Myocyte (in vitro differentiated cells): Measurements from ENCODE around the gene GNA12. TPM values are rescaled to one million over a fixed set of nuclear protein-coding genes. Genes with fewer than 3 reads are reported as not detected.
"Not testable (repeated sequence)": the region's sequence is repeated elsewhere in the genome, so short reads cannot be mapped to it uniquely, and the experiment has no call there.

Source experiments
- DNase-seq: peaks from one replicate; pipeline ENCODE4 v3.0.0-alpha.2; 2012; ENCODE audit warnings: low read depth
- total RNA-seq: library from RNA; depleted of rRNA; stranded (reverse); fragments of >200 nt; gene quantifications from 2 replicates; pipeline ENCODE4 v1.2.3, GENCODE V29; 2014

The GNA12 gene
- total RNA-seq, 1 donor from 2014 or later, result 10.2 TPM

DNA sequence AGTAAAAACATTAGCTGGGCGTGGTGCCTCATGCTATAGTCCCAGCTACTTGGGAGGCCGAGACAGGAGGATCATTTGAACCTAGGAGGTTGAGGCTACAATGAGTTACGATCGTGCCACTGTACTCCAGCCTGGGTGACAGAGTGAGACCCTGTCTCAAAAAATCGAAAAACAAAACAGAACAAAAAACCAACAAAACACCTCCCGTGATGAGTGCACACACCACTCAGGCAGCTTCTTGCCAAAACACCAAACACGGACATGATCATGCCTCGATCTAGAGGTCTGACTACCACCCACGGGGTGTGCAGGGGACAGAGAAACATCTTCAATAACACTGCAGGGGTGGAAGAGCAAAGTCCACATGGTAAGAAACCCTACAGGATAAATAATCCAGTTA lies 111.7 kb downstream of the GNA12 start:
- DNase-seq, result no peak

DNA sequence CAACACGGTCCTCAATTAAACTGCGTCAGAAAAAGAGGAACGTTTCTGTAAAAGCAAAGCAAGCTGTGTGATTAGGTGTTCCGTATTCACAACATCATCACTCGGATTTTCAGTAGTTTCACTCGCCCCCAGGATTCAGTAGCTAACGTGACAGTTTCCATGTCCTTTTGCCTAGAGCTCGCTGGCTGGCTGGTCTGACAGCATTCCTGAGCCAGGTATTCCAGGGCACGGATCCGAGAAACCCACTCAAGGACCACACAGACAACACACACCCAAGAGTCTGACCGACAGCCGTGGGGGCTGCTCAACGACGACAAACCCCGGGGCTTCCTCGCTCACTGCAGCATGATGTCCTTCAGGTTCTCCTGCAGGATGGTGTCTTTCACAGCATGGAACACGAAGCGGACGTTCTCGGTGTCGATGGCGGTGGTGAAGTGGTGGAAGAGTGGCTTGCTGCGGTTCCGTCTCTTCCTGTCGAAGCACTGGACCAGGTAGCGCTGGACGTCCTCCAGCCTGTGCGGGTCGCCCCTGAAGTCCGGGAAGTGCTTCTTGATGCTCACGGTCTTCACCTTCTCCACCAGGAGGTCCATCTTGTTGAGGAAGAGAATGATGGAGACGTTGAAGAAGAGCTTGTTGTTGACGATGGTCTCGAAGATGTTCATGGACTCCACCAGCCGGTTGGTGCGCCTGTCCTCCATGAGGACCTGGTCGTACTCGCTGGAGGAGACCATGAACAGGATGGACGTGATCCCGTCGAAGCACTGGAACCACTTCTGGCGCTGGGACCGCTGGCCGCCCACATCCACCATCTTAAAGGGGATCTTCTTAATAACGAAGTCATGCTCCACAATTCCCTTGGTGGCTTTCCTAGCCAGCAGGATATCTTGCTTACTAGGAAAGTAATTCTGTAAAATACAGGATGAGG lies 113.0 kb downstream of the GNA12 start:
- DNase-seq, result no peak

DNA sequence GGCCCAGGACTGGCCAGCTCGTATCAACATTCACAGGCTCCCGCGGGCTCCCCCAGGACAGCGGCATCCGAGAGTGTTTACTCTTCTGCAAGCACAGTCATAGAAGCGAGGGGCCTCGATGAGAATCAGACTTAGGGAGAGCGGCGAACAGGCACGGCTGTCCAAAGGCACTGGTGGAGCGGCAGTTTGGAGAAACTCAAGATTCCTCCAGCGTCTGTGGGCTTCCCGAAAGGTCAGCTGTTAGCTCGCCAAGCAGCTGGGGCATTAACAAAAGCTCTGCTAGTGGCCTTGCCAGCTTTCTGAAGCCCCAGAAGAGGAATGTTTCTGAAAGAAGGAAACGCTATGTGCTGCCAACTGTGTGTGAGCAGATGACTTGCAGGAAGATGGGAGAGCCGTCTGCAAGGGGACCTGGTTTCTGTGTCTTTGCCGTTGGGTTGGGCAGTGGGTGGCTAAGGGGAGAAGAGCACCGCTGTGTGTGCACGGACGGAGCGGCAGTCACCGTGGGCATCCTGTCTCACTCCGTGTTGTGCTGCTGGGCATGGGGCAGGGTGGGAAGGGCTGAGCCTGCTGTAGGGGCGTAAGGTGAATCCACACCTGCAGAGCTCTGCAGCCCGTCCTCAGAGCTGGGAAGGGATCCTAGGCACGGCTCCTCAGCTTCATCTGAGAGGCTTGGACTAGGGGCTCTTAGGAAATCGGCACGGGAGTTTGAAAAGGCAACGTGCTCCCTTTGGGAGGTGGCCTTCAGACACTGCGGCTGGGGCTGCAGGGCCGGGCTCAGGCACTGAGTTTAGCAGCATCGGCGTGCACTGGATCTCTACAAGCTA lies 114.0 kb downstream of the GNA12 start:
- DNase-seq, result peak; percentile 98

DNA sequence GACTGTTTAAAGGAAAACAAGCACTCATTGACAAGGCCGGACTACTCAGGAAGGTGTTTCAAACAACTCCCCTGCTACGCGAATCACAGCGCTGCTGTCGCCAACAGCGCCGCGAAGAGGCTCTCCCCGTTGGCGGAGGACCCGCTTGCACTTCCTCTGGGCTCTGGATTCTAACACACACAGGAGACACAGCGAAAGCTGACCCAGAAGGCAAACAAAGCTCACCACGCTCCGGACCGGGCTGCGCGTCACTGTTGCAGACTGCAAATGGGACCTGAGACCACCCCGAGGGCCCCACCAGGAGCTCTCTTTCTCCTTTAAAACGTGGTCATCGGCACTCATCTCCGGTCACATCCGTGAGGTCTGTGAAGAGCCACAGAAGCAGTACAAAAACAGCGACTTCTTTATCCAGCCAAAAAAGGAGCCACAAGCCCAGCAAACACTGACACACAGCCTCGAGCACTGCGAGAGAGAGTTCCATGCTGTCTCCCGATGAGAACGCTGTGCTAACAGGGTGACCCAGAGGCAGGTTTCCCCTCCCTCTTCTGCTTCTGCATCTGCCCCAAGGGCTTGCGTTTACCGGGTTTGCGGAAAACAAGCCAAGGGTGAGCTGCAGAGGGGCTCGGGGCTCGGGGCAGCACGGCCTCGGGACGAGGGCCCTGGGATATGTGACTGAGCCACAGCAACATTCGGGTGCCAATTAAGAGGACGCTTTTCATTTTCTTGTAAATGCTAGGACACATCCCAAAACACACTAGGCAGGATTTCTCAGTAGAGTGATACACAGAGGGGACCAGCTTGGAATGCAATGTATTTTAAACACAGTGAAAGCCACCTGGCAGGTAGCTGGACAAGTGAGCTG lies 114.8 kb downstream of the GNA12 start:
- no peak for DNase-seq

DNA sequence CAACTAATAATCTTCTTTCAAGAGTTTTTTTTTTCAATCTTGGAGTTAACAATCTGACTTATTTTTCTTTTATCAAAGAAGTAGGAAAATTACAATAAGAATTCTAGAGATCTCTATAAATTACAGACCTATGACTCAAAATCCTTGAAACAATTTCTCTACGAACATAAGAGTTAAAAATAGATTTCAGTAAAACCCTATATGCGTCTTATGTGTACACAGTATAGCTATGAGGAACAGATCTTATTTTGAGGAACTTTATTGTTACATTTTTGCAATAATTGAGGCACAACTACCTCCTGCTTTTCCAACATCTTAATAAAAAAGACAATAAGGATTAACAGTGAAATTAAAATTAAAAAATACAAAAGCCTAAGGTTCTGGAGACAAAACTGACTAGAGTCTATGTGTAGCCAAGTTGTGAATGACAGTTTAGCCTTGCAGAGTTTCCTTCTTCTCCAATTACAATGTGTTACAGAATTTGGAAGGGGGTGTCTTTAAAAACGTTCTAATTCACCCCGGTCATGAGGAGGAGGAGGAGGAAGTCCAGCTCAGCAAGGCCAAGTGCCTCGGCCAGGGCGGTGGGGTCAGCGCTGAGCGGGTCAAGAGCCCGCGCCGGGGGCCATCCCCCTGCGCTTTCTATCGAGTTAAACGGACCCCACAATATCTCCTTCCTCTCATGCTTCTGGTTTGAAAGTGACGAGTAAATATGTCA lies 115.6 kb downstream of the GNA12 start:
- DNase-seq, result no peak

DNA sequence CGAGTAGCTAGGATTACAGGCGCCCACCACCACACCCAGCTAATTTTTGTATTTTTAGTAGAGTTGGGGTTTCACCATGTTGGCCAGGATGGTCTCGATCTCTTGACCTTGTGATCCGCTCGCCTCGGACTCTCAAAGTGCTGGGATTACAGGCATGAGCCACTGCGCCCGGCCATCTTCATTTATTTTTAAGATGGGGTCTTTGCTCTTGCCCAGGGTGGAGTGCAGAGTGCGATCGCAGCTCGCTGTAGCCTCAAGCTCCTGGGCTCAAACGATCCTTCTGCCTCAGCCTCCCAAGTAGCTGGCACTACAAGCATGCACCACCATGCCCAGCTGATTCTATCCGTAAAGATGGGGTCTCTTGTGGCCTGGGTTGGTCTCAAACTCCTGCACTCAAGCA lies 116.9 kb downstream of the GNA12 start:
- not testable (repeated sequence) for DNase-seq

DNA sequence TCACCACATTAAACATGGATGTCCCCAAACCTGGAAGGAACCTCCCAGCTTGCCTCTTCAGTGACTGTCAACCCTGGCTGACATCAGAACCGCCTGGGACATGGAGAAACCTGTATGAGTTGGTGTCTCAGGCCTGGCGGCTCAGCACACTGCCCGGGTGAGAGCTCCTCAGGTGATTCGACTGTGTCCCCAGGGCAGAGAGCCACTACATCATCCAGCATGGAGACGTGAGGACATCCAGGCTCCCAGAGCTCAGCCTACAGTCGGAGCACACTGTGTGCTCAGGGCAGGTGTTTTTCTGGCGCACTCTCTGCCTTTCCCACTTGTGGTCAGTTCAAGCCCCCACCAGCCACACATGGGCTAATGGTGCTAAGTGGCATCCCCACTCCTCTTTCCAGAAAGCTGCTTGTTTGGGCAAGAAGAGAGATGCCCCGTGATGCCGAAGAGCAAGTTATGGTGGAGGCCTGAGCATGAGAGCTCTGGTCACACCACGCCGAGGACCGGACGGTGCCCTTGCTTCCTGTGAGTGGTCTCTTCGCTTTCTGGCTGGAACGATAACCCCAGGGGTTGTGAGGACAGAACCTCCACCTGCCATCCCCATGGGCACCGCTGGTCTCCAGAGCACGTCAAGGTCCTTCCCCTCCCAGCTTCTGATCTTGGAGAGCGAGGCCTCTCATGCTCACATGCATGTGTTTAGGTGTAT lies 117.6 kb downstream of the GNA12 start:
- DNase-seq, result no peak

DNA sequence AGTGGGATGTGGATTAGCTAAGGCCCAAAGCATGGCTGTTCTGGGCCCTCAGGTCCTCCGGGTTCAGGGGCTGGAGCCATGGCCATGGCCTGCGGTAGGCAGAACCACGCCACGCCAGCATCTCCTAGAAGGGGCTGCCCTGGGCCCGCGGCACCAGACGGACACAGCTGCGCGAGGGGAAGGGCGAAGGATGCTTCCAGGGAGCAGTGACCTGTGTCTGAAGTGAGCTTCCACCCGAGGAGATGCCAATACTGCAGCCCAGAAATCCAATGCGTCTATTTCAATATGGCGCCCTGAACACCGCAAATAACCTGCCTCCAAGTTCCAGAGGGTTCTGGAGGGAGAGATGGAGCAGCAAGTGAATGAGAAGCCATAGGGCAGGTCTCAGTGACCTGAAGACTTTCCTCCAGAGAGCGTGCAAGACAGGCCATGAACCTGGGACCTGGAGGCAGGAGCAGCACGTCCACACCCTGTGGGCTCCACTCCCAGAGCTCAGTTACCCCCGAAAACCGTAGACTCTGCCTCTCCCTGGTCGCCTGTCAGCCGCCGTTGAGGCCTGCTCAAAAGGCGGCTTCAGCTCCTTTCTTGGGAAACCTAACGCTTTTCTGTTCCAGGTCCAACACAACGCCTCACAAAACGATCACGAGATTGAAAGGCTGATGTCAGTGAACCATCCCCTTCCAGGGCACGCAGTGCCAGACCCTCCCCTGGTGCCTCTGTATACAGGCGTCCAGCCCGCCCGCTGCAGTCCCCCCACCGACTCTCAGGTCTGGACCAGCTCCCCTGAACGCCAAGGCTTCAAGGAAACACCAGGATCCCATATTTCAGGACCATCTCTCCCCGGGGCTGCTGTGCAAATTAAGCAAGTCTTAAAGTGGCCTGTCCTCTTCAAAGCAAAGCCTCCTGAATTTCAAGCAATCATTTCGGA lies 118.7 kb downstream of the GNA12 start:
- no peak for DNase-seq

DNA sequence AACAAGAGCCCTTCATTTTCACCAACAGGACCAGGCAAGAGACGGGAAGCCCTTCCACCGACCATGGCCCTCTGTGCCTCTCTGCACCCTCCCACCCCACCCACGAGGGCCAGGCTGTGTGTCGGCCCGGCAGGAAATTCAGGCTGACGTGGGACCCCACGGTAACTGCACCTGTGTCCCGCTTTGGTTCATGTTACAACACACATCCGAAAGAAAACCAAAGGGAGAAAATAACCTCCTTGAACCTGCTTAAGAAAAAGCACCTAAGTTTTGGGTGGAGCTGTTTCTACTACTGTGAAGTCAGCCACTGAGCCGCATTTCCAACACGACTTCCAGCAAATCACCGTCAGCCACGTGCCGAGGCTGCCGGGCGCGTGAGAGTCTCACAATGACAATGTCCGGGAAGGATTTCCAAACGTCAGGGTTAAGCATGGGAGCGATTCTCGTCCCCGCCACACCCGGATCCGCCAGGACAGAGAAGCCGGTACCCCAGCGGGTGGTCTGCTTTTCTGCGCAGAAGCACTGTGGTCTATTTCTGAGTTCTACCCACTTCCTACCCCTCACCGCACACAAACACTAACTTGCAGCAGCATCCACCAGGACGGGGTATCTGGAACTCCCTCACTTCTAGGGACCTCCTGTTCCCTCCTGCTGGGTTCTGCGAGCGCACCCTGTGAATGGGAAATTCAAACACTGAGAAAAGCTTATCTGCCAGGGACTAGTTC lies 119.5 kb downstream of the GNA12 start:
- DNase-seq, result no peak

DNA sequence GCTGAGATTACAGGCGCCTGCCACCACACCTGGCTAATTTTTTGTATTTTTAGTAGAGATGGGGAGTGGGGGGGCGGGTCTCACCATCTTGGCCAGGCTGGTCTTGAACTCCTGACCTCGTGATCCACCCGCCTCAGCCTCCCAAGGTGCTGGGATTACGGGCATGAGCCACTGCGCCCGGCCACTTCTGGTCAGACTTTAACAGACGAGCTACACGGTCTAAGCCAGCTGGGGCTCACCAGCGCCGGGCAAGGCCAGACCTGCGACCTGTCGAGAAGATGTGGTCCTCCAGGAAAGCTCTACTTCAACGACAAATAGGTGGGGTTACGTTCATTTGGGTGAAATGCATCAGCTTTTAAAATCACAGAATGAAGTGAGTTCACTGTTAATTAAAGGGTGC lies 120.1 kb downstream of the GNA12 start:
- not testable (repeated sequence) for DNase-seq

DNA sequence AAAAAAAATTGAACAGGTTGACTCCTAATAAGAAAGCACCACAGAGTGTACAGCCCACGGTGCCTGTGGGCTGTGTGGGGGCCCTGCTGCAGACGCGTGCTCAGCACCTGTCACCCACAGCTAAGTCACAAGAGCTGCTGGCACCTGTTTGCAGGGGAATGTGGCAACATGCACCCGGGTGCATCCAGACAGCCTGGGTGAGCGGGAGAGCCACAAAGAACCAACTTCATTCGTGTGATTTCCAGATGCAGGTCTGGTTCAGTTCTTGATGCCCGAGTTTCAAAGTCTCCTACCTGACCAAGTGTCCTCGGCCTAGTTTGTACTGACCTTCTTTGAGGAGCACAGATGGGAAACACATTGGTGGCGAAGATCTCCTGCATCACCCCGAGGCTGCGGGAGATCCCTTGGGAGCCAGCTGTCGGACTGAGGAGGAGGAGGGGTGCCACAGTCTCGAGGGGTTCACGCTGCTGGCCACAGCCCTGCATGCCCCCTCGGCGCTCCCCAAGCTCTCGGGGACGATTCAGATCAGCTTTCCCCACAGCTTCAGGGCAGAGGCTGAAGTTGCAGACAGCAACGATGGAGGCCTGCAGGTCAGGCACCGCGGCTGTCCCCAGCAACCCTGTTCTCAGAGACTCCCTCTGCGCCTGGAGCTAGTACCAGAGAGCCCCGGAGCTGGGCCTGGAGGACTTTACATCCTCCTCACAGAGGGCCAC lies 120.8 kb downstream of the GNA12 start:
- peak; percentile 92 for DNase-seq

DNA sequence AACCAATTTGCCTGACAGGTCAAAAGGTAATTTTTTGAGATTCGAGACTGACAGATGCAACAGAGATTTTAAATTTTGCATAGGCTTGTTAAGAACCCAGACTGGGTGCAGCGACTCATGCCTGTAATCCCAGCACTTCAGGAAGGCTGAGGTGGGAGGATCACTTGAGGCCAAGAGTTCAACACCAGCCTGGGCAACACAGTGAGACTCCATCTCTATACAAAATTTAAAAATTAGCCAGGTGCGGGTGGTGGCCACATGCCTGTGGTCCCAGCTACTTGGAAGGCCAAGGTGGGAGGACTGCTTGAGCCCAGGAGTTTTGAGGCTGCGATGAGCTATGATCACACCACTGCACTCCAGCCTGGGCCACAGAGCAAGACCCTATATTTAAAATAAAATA lies 121.5 kb downstream of the GNA12 start:
- DNase-seq, result no peak

DNA sequence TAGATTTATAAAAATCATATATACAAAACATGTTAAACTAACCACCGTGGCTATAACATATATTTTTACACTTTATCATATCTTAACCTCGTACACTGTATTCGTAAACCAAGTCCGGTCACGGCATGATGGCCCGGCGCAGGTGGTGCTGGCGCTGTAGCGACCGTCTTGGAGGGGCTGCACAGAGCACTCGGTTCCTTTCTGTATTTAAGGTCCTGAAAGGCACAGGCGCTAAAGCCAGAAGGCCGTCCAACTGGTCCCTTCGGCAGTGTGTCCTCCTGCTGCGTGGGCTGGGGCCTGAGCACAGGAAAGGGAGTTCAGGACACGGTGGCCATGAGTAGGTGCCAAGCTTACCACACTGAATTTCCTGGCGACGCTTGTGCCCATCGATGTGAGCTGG lies 122.3 kb downstream of the GNA12 start:
- no peak for DNase-seq

DNA sequence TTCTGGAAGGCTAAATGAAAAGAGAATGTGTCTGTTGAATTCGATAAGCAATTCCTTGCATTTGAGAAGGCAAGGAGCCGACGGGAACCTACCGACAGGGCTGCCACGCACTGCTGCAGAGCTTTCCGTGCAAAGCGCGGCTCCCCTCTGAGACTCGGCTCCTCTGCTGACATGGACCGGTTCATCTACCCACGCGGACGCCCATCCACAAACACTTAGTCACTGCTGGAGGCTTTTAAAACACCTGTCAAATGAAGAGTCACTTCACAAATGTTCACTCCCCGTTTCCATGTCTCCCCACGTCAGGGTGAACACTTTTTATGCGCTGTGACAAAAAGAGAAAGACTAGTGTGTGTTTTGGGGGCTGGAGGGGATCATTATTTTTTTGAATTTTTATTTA lies 124.1 kb downstream of the GNA12 start:
- DNase-seq, result peak; percentile 52

DNA sequence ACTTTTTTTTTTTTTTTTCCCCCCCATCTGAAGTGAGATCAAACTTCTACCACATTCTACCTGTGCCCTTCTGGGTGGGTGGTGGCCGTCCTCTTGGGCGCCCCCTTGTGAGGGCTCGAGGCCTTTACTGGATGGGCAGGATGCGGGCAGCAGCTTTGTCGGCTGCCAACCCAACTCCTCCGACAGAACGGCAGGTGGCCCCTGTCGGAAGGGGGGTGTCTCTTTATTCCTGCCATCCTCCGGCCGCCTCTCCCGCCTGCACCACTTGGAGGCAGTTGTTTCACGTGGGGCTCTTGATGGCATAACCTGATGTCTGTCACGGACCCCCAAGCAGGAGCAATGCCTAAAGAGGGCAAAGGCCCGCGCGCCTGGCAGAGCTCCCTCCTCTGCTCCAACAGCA lies 125.1 kb downstream of the GNA12 start:
- no peak for DNase-seq

DNA sequence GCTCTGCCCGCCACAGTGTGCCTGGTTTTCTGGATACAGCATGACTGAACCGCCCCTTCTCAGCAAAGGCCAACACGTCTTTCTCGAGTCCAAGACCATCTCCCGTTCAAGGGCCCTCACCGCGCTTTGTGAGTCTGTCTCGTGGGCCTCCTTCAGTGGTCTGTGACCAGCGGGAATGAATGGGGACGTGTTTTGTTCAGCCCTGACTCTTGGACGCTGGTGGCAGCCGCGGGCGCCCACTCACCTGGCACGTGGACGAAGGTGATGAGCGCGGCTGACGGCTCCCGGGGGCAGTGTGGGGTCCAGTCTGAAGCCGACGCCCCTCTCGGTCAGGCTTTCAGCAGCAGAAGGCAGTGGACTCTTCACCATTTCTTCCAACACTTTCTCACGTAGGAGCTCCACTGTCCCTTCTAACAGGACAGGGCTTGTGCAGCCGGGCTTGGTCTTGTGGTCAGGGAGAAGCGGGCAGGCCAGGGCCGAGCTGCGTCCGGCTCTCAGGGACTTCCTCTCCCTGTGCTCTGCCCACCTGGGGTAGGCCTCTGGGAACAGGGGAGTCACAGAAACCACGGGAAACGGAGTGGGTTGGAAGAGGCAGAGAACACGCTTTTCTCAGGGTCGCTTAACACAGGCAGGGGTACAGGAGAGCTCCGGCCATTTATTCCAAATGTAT lies 125.7 kb downstream of the GNA12 start:
- DNase-seq, result no peak
